Endothelial cell of umbilical vein (primary cell): ENCODE data around the gene CEP152. TPM values are rescaled to one million over a fixed set of nuclear protein-coding genes. Genes with fewer than 3 reads are reported as not detected.

ENCODE experiments used
- BruUV-seq: library from RNA; stranded (reverse); fragments of 400-500 nt; replicated peaks from 2 replicates; lab custom pipeline; 2021; lab: Mats Ljungman, UMichigan
- CTCF ChIA-PET: fragments of 300-600, 350-600 bp; sonication (Branson Sonifier 250); formaldehyde crosslinking; loops from one replicate; lab custom pipeline; 2021; ENCODE audit warnings: antibody characterized with exemption, inconsistent platforms; lab: Charles Lee
- POLR2A ChIA-PET: fragments of 300-600, 350-600 bp; sonication (Branson Sonifier 250); formaldehyde crosslinking; loops from one replicate; lab custom pipeline; 2021; ENCODE audit warnings: antibody characterized with exemption, inconsistent platforms; lab: Charles Lee
- DNase-seq: peaks from one replicate; pipeline ENCODE4 v3.0.0-alpha.2; 2011; ENCODE audit warnings: low read depth, low spot score
- FAIRE-seq: peaks from 2 replicates; lab custom pipeline; 2011; peaks lifted over from hg19 to GRCh38; lab: Jason Lieb, UNC
- H2AFZ ChIP-seq: 2 replicates; pipeline ENCODE4 v1.6.0; 2012; ENCODE audit warnings: low read depth, low read length, control low read depth, inconsistent platforms
- H3K27ac ChIP-seq: 2 replicates; pipeline ENCODE4 v1.5.1; 2011; ENCODE audit warnings: low read depth, mild to moderate bottlenecking, control low read depth, low read length, moderate library complexity; ENCODE audit not compliant: insufficient read depth
- H3K27me3 ChIP-seq, 2 experiments: 2 replicates each; pipeline versions ENCODE4 v1.6.0 to v1.6.1; 2011; ENCODE audit warnings: low read length in 2 of 2, mixed read lengths in 1 of 2; ENCODE audit not compliant: control insufficient read depth in 2 of 2, insufficient read depth in 2 of 2
- H3K36me3 ChIP-seq, 2 experiments: 2 replicates in 1 of 2; 3 replicates in 1 of 2; pipeline ENCODE4 v1.5.1; 2011; ENCODE audit warnings: low read length in 2 of 2, mild to moderate bottlenecking in 1 of 2, moderate library complexity in 1 of 2; ENCODE audit not compliant: control insufficient read depth in 2 of 2, insufficient read depth in 2 of 2; ENCODE audit errors: extremely low read depth in 1 of 2
- H3K4me1 ChIP-seq: 3 replicates; pipeline ENCODE4 v1.5.1; 2011; ENCODE audit warnings: mild to moderate bottlenecking, low read length; ENCODE audit not compliant: control insufficient read depth, insufficient read depth; ENCODE audit errors: extremely low read depth
- H3K4me2 ChIP-seq: 2 replicates; pipeline ENCODE4 v1.6.1; 2011; ENCODE audit warnings: low read length, control low read depth, mixed read lengths; ENCODE audit not compliant: insufficient read depth
- H3K4me3 ChIP-seq, 3 experiments: fragments of 200-600 bp in 1 of 3; sonication (generic), shearing (Covaris generic) in 1 of 3; replicated peaks in 1 of 3; 2 replicates each; pipeline ENCODE4 v1.5.1; 2011 to 2016; ENCODE audit warnings: control low read depth in 3 of 3, low read length in 3 of 3, mild to moderate bottlenecking in 2 of 3, inconsistent platforms in 1 of 3, low read depth in 1 of 3, moderate library complexity in 1 of 3; ENCODE audit not compliant: insufficient read depth in 1 of 3
- H3K79me2 ChIP-seq: 2 replicates; pipeline ENCODE4 v1.6.0; 2012; ENCODE audit warnings: low read length, inconsistent platforms; ENCODE audit not compliant: control insufficient read depth, insufficient read depth
- H3K9ac ChIP-seq: replicated peaks from 2 replicates; pipeline ENCODE3; 2011; ENCODE audit warnings: low read length, control low read depth; ENCODE audit not compliant: insufficient read depth; ENCODE audit errors: extremely low read depth
- H3K9me1 ChIP-seq: replicated peaks from 3 replicates; pipeline ENCODE4 v1.6.0; 2011; ENCODE audit warnings: mild to moderate bottlenecking, low read length; ENCODE audit not compliant: control insufficient read depth, insufficient read depth; ENCODE audit errors: extremely low read depth
- H3K9me3 ChIP-seq: replicated peaks from 2 replicates; pipeline ENCODE4 v1.5.1; 2012; ENCODE audit warnings: low read length, inconsistent platforms; ENCODE audit not compliant: control insufficient read depth, insufficient read depth
- H4K20me1 ChIP-seq: replicated peaks from 2 replicates; pipeline ENCODE3; 2011; ENCODE audit warnings: mild to moderate bottlenecking, low read length; ENCODE audit not compliant: control insufficient read depth, insufficient read depth; ENCODE audit errors: extremely low read depth
- CTCF ChIP-seq, 2 donors: IDR thresholded peaks; 1 replicate in 1 of 2; 2 replicates in 1 of 2; pipeline ENCODE4 v1.5.1; 2011; ENCODE audit warnings: low read length in 2 of 2, mild to moderate bottlenecking in 2 of 2, moderate library complexity in 2 of 2, control low read depth in 1 of 2, inconsistent platforms in 1 of 2, low read depth in 1 of 2; ENCODE audit not compliant: insufficient read depth in 1 of 2; ENCODE audit errors: extremely low read depth in 1 of 2
- EZH2 ChIP-seq: IDR thresholded peaks from 2 replicates; pipeline ENCODE4 v1.6.1; 2012; ENCODE audit warnings: borderline replicate concordance, low read depth, mild to moderate bottlenecking, moderate library complexity, low read length, inconsistent platforms; ENCODE audit not compliant: severe bottlenecking
- FOS ChIP-seq: IDR thresholded peaks from 2 replicates; pipeline ENCODE4 v1.6.1; 2011; ENCODE audit warnings: mild to moderate bottlenecking, low read length, moderate library complexity, borderline replicate concordance; ENCODE audit not compliant: insufficient read depth
- JUN ChIP-seq: IDR thresholded peaks from 2 replicates; pipeline ENCODE4 v1.6.1; 2011; ENCODE audit warnings: borderline replicate concordance, low read depth; ENCODE audit not compliant: insufficient read length, insufficient read depth
- MAX ChIP-seq: IDR thresholded peaks from 2 replicates; pipeline ENCODE4 v1.6.1; 2011; ENCODE audit not compliant: insufficient read depth, insufficient read length
- MYC ChIP-seq: IDR thresholded peaks from one replicate; pipeline ENCODE4 v1.6.1; 2011; ENCODE audit warnings: mild to moderate bottlenecking, low read depth, low read length
- POLR2A ChIP-seq: IDR thresholded peaks from 2 replicates; pipeline ENCODE4 v1.6.1; 2012; ENCODE audit warnings: low read depth, mild to moderate bottlenecking, control low read depth, low read length
- POLR2AphosphoS5 ChIP-seq: IDR thresholded peaks from 2 replicates; pipeline ENCODE4 v1.6.1; 2012; ENCODE audit warnings: low read depth, mild to moderate bottlenecking, control low read depth, low read length, moderate library complexity; ENCODE audit not compliant: insufficient read depth
- dilution Hi-C: fragments of 300-500 bp; cut with MboI; formaldehyde crosslinking; loops from one replicate; pipeline ENCODE4 v1.15.0; 2019; ENCODE audit warnings: low sequenced_read_pairs; ENCODE audit not compliant: extremely low pct_ligation_motif_present
- intact Hi-C: fragments of 100-400 bp; cut with micrococcal nuclease; formaldehyde crosslinking; loops from one replicate; pipeline ENCODE4 v1.10.0; 2022
- polyA plus RNA-seq, 4 experiments: library from polyadenylated mRNA; depleted of rRNA in 3 of 4; stranded (reverse) in 3 of 4; unstranded in 1 of 4; fragments of >200 nt; gene quantifications; 2 replicates each; pipeline versions ENCODE4 v1.2.1 to v1.2.3, GENCODE V29; 2011 to 2012; ENCODE audit warnings: missing spikeins in 1 of 4
- total RNA-seq: library from RNA; stranded (reverse); gene quantifications from 2 replicates; pipeline ENCODE4 v1.2.3, GENCODE V29; 2021

CEP152 gene
- total and polyA plus RNA-seq, 2 donors (not counting 3 experiments of a cell fraction or from before 2014, with no cell fraction given), result 3.0 to 15.7 TPM

GRCh38 chr15:48798319-48798718 lies 12.6 kb downstream of the CEP152 start:
- H3K79me2 ChIP-seq, result peaks cover 11% of the 10 kb centered on the region
- FAIRE-seq, result no peak
- H3K9ac ChIP-seq, result no peak overlapping the region
- H3K27ac ChIP-seq, result no peak overlapping the region
- no peak overlapping the region for H2AFZ ChIP-seq
- no TSS peak for BruUV-seq
- ChIA-PET POLR2A (no interaction called here), CTCF (interaction anchor here (0.8 to 3.9 kb wide), 3 partner anchors 12 to 439 kb away, joined by 3 to 26 read pairs (median 3); partner anchors contain the start of gene CEP152)
- no peaks in the 10 kb centered on the region for H4K20me1 ChIP-seq
- no peaks in the 10 kb centered on the region for H3K9me1 ChIP-seq
- no peak overlapping the region for H3K4me3 ChIP-seq
- TF ChIP-seq MYC (no peak), FOS (no peak), CTCF (IDR thresholded peaks at IDR 0.05; ENCODE audit: extremely low read depth in 1 of 2, insufficient read depth in 1 of 2, low read depth in 1 of 2, low read length in 2 of 2) (no peak), EZH2 (no peak), JUN (no peak), POLR2A (no peak), MAX (no peak), POLR2AphosphoS5 (no peak)
- H3K4me2 ChIP-seq, result no peak overlapping the region
- H3K27me3 ChIP-seq, result no peaks in the 10 kb centered on the region
- no peaks in the 10 kb centered on the region for H3K9me3 ChIP-seq
- peaks cover 0 to 5% of the 10 kb centered on the region in 2 experiments for H3K36me3 ChIP-seq
- dilution Hi-C loops, result no loop called here
- intact Hi-C loops, result no loop called here
- no peak for DNase-seq
- H3K4me1 ChIP-seq, result peaks cover 3% of the 10 kb centered on the region
